HG03469 (cell line): ENCODE data around the gene MPI.
"Not testable (repeated sequence)": the region's sequence is repeated elsewhere in the genome, so short reads cannot be mapped to it uniquely, and the experiment has no call there.

Experiments used
- ATAC-seq: cut with Tn5 transposase; IDR thresholded peaks from one replicate; pipeline ENCODE4 v1.9.1; 2021; ENCODE audit warnings: mild to moderate bottlenecking, moderate library complexity, moderate number of reproducible peaks; ENCODE audit not compliant: unreplicated experiment

The MPI gene

GRCh38 chr15:74890665-74890960 lies 771 bp downstream of the MPI start:
- ATAC-seq = no peak

- no peak for ATAC-seq
Measured at GRCh38 chr15:74891469-74891868, 1.6 kb downstream of the MPI start.

- ATAC-seq = no peak
Measured at GRCh38 chr15:74892313-74892712, 2.5 kb downstream of the MPI start.

- no peak for ATAC-seq
Measured at GRCh38 chr15:74892931-74893330, 3.1 kb downstream of the MPI start.

- no peak for ATAC-seq
Measured at GRCh38 chr15:74893627-74894026, 3.8 kb downstream of the MPI start.

- ATAC-seq = not testable (repeated sequence)
Measured at GRCh38 chr15:74894383-74894782, 4.5 kb downstream of the MPI start.

- ATAC-seq = no peak
Measured at GRCh38 chr15:74895830-74896229, 6.0 kb downstream of the MPI start.

GRCh38 chr15:74896316-74896715 lies 6.5 kb downstream of the MPI start:
- no peak for ATAC-seq

GRCh38 chr15:74897300-74897701 lies 7.5 kb downstream of the MPI start:
- ATAC-seq = no peak

GRCh38 chr15:74901612-74902063 lies 11.8 kb downstream of the MPI start:
- no peak for ATAC-seq

GRCh38 chr15:74902295-74903075 lies 12.6 kb downstream of the MPI start:
- ATAC-seq = no peak

GRCh38 chr15:74903676-74904075 lies 13.8 kb downstream of the MPI start:
- no peak for ATAC-seq

GRCh38 chr15:74904190-74904805 lies 14.5 kb downstream of the MPI start:
- ATAC-seq = no peak

- no peak for ATAC-seq
Measured at GRCh38 chr15:74906067-74906449, 16.2 kb downstream of the MPI start.

- peak; percentile 51 for ATAC-seq
Measured at GRCh38 chr15:74906450-74907162, 16.8 kb downstream of the MPI start, which contains the start of gene FAM219B. Gene FAM219B, minus strand, starts transcription at chr15:74906851. Its CDS starts 51 bp downstream, at chr15:74906800.

- no peak for ATAC-seq
Measured at GRCh38 chr15:74907163-74907870, 17.5 kb downstream of the MPI start.

- no peak for ATAC-seq
Measured at GRCh38 chr15:74908635-74909034, 18.8 kb downstream of the MPI start.

- no peak for ATAC-seq
Measured at GRCh38 chr15:74913041-74913440, 23.2 kb downstream of the MPI start.

GRCh38 chr15:74913799-74914198 lies 24.0 kb downstream of the MPI start:
- ATAC-seq = not testable (repeated sequence)

- ATAC-seq = no peak
Measured at GRCh38 chr15:74917676-74918075, 27.8 kb downstream of the MPI start.

- no peak for ATAC-seq
Measured at GRCh38 chr15:74920456-74920855, 30.6 kb downstream of the MPI start.
